Transverse colon (tissue), 4 donors: Measurements from ENCODE around the gene HINT1.

Source experiments
- CTCF ChIP-seq, 5 experiments: fragments of 200-600 bp in 3 of 5; fragments of 450-650 bp in 2 of 5; sonication (generic) in 3 of 5; IDR thresholded peaks; 1 replicate in 2 of 5; 2 replicates in 3 of 5; pipeline ENCODE4 v1.5.1; 2016 to 2017; ENCODE audit warnings: antibody characterized with exemption in 5 of 5, inconsistent platforms in 3 of 5, mild to moderate bottlenecking in 2 of 5, moderate library complexity in 1 of 5
- EP300 ChIP-seq: sonication (generic); formaldehyde crosslinking; IDR thresholded peaks from one replicate; pipeline ENCODE4 v1.6.1; 2017; ENCODE audit warnings: antibody characterized with exemption, low read depth
- POLR2A ChIP-seq: fragments of 450-650 bp; IDR thresholded peaks from one replicate; pipeline ENCODE4 v1.6.1; 2016; ENCODE audit warnings: antibody characterized with exemption, mild to moderate bottlenecking, moderate library complexity
- POLR2AphosphoS5 ChIP-seq, 3 donors: sonication (generic); formaldehyde crosslinking; IDR thresholded peaks; one replicate each; pipeline ENCODE4 v1.6.1; 2016; ENCODE audit warnings: antibody characterized with exemption in 3 of 3

- no peak for TF ChIP-seq CTCF (IDR thresholded peaks at IDR 0.05)
- no peak for TF ChIP-seq POLR2A
- no peak for TF ChIP-seq POLR2AphosphoS5 (IDR thresholded peaks at IDR 0.05)
- TF ChIP-seq EP300: no peak
Observed at GRCh38 chr5:131142970-131143617, 22.0 kb downstream of the HINT1 start.
